ENCODE results near the gene SOBP.

DNA sequence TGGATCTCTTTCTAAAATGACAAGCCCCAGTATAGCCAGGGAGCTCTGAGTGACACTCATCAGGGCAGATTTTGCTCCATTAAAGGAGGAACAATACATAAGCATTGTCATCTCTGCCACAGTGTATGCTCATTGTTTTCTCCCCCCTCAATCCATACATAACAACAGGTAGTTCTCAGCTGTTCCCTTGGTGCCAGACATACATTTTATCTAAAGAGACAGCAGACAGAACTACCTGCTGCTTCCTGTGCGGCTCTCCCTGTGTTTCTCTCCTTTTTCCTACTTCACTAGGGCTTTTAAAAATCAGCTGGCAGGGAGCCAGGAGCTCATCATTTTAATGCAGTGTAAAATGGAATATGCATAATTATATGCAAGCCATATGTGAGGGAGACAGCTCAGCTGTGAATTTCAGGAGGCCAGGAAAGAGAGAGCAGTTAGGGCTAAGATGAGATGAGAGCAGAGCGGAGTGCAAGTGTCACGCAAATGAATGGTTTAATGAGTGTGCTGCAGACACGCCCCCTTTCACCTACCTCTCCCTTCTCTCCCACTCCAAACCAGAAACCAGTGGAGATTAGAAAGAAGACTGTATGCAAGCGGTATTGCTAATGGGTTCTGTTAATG is 96.0 kb downstream of the SOBP start:
- no peak for TF ChIP-seq CTCF (conservative IDR thresholded peaks at IDR 0.05 in 1 of 2, IDR thresholded peaks at IDR 0.05 in 1 of 2; ENCODE audit: low read depth in 1 of 2, low read length in 2 of 2)
- TF ChIP-seq EZH2 (IDR thresholded peaks at IDR 0.05; ENCODE audit: low read length, missing control alignments), result no peak
